SK-N-SH treated with all-trans-retinoic acid at 6 μM for 48 hours (cell line): ENCODE measurements around the gene DDX60.

Experiments
- CREB5 ChIP-seq: fragments of 250-450 bp; sonication (Bioruptor Pico); IDR thresholded peaks from 2 replicates; pipeline ENCODE4 v1.5.1; 2020; ENCODE audit warnings: low read depth, mild to moderate bottlenecking, moderate library complexity
- CSDC2 ChIP-seq: fragments of 250-450 bp; sonication (Bioruptor Pico); IDR thresholded peaks from 2 replicates; pipeline ENCODE4 v1.5.0; 2020; ENCODE audit warnings: mild to moderate bottlenecking, moderate library complexity
- OSR1 ChIP-seq: fragments of 250-450 bp; sonication (Bioruptor Pico); IDR thresholded peaks from 2 replicates; pipeline ENCODE4 v1.8.0; 2022; ENCODE audit warnings: moderate library complexity, mild to moderate bottlenecking, inconsistent platforms

- TF ChIP-seq OSR1 (no peak), CREB5 (CRISPR knock-in tag) (no peak), CSDC2 (CRISPR knock-in tag) (no peak)
These were observed 13.7 kb downstream of the DDX60 start for GRCh38 chr4:168304744-168305459.
